ENCODE results near the gene UFM1.

DNA sequence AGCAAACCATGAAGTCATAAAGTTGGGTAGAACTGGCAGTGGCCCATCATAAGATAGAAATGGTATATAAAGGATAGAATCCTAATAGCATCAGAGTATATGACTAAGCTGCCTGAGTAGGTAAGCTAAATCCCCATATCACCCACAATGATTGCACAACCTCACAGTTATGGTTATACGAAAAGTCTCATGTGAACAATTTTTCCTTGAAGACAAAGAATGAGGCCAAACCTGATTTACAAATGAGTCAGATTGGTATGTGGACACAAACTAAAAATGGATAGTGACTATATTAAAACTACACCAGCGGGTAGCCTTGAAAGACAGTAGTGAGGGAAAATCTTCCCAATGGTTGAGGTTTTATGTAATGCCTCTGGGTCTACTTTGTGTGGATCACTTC is 40.9 kb upstream of the UFM1 start:
- TF ChIP-seq, protein P1, sequence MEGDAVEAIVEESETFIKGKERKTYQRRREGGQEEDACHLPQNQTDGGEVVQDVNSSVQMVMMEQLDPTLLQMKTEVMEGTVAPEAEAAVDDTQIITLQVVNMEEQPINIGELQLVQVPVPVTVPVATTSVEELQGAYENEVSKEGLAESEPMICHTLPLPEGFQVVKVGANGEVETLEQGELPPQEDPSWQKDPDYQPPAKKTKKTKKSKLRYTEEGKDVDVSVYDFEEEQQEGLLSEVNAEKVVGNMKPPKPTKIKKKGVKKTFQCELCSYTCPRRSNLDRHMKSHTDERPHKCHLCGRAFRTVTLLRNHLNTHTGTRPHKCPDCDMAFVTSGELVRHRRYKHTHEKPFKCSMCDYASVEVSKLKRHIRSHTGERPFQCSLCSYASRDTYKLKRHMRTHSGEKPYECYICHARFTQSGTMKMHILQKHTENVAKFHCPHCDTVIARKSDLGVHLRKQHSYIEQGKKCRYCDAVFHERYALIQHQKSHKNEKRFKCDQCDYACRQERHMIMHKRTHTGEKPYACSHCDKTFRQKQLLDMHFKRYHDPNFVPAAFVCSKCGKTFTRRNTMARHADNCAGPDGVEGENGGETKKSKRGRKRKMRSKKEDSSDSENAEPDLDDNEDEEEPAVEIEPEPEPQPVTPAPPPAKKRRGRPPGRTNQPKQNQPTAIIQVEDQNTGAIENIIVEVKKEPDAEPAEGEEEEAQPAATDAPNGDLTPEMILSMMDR (conservative IDR thresholded peaks at IDR 0.05 in 1 of 2, IDR thresholded peaks at IDR 0.05 in 1 of 2; ENCODE audit: extremely low read depth in 1 of 2, insufficient read depth in 1 of 2, low read depth in 1 of 2, low read length in 2 of 2): no peak
- TF ChIP-seq EZH2 (IDR thresholded peaks at IDR 0.05; ENCODE audit: borderline replicate concordance, low read length): no peak
